Activated T-helper 1 cell treated with Interleukin-2 at 50 U/mL for 16 hours (primary cell): ENCODE measurements around the gene XPR1.
"Not testable (repeated sequence)": the region's sequence is repeated elsewhere in the genome, so short reads cannot be mapped to it uniquely, and the experiment has no call there.

Experiments
- DNase-seq: peaks from one replicate; pipeline ENCODE4 v3.0.0-alpha.2; 2020; ENCODE audit warnings: low read depth

XPR1 gene

GRCh38 chr1:180722586-180722985, 90.8 kb downstream of the XPR1 start:
- no peak for DNase-seq

GRCh38 chr1:180724055-180724454, 92.2 kb downstream of the XPR1 start:
- no peak for DNase-seq

GRCh38 chr1:180726024-180726423, 94.2 kb downstream of the XPR1 start:
- not testable (repeated sequence) for DNase-seq

GRCh38 chr1:180727751-180728150, 95.9 kb downstream of the XPR1 start:
- DNase-seq = not testable (repeated sequence)

- no peak for DNase-seq
These were observed 96.8 kb downstream of the XPR1 start for GRCh38 chr1:180728472-180729106.

- no peak for DNase-seq
These were observed 99.3 kb downstream of the XPR1 start for GRCh38 chr1:180731131-180731530.

GRCh38 chr1:180732866-180733265, 101.0 kb downstream of the XPR1 start:
- no peak for DNase-seq

GRCh38 chr1:180734366-180734765, 102.5 kb downstream of the XPR1 start:
- no peak for DNase-seq

- no peak for DNase-seq
These were observed 110.8 kb downstream of the XPR1 start for GRCh38 chr1:180742663-180743062.

GRCh38 chr1:180743868-180744267, 112.0 kb downstream of the XPR1 start:
- no peak for DNase-seq

- DNase-seq = no peak
These were observed 113.3 kb downstream of the XPR1 start for GRCh38 chr1:180745098-180745497.

- no peak for DNase-seq
These were observed 120.1 kb downstream of the XPR1 start for GRCh38 chr1:180751921-180752320.

- no peak for DNase-seq
These were observed 122.6 kb downstream of the XPR1 start for GRCh38 chr1:180754453-180754852.

GRCh38 chr1:180757657-180758056, 125.8 kb downstream of the XPR1 start:
- DNase-seq = no peak

- no peak for DNase-seq
These were observed 131.0 kb downstream of the XPR1 start for GRCh38 chr1:180762796-180763195.

- no peak for DNase-seq
These were observed 133.3 kb downstream of the XPR1 start for GRCh38 chr1:180765151-180765550.

- DNase-seq = no peak
These were observed 138.1 kb downstream of the XPR1 start for GRCh38 chr1:180769889-180770288.

GRCh38 chr1:180773210-180773865, 141.5 kb downstream of the XPR1 start:
- no peak for DNase-seq

GRCh38 chr1:180775801-180776200, 144.0 kb downstream of the XPR1 start:
- no peak for DNase-seq

- DNase-seq = no peak
These were observed 145.4 kb downstream of the XPR1 start for GRCh38 chr1:180777072-180777689.

GRCh38 chr1:180778782-180779398, 147.1 kb downstream of the XPR1 start:
- DNase-seq = no peak

GRCh38 chr1:180779584-180779983, 147.8 kb downstream of the XPR1 start:
- no peak for DNase-seq

- DNase-seq = no peak
These were observed 149.9 kb downstream of the XPR1 start for GRCh38 chr1:180781718-180782117.
